ENCODE measurements around the gene C1GALT1. TPM values are rescaled to one million over a fixed set of nuclear protein-coding genes. Genes with fewer than 3 reads are reported as not detected.
"Not testable (repeated sequence)": the region's sequence is repeated elsewhere in the genome, so short reads cannot be mapped to it uniquely, and the experiment has no call there.

The C1GALT1 gene
- total RNA-seq, 1 experiment from 2014 or later, result 97.0 TPM

GRCh38 chr7:7188091-7188490, 5.7 kb downstream of the C1GALT1 start:
- no peak overlapping the region for H3K27ac Mint-ChIP-seq (ENCODE audit: unreplicated experiment)
- intact Hi-C loops (cut with micrococcal nuclease; ENCODE audit: unreplicated experiment), result loop anchor here (10.0 kb wide), 2 partner anchors 327 to 377 kb away; partner anchors contain the start of gene MIOS
- CTCF ChIA-PET, result interaction anchor here (1.0 kb wide), 1 partner anchor 85 kb away, joined by 3 read pairs; no protein-coding TSS in a partner anchor

GRCh38 chr7:7188742-7189141, 6.4 kb downstream of the C1GALT1 start:
- H3K27ac Mint-ChIP-seq (ENCODE audit: unreplicated experiment), result no peak overlapping the region
- H3K4me3 Mint-ChIP-seq (ENCODE audit: low read depth, unreplicated experiment), result no peak overlapping the region
- intact Hi-C loops (cut with micrococcal nuclease; ENCODE audit: unreplicated experiment), result loop anchor here (10.0 kb wide), 2 partner anchors 326 to 376 kb away; partner anchors contain the start of gene MIOS
- BruUV-seq (replicated peaks), result no TSS peak
- H3K4me1 Mint-ChIP-seq (ENCODE audit: low read depth, unreplicated experiment), result peaks cover 12% of the 10 kb centered on the region
- H3K36me3 Mint-ChIP-seq (ENCODE audit: insufficient read depth, unreplicated experiment), result peaks cover 12% of the 10 kb centered on the region
- CTCF ChIA-PET, result no interaction called here
- H3K27me3 Mint-ChIP-seq (ENCODE audit: unreplicated experiment), result no peaks in the 10 kb centered on the region
- DNase-seq, result no peak
- no peak for TF ChIP-seq CTCF (IDR thresholded peaks at IDR 0.05; ENCODE audit: unreplicated experiment)
- H3K9me3 Mint-ChIP-seq (ENCODE audit: low read depth, unreplicated experiment), result peaks cover 4% of the 10 kb centered on the region

More at GRCh38 chr7:7188091-7188490, 5.7 kb downstream of the C1GALT1 start:
- Mint-ChIP-seq H3K9me3 (ENCODE audit: low read depth, unreplicated experiment) (peaks cover 3% of the 10 kb centered on the region), H3K36me3 (ENCODE audit: insufficient read depth, unreplicated experiment) (peaks cover 18% of the 10 kb centered on the region), H3K4me1 (ENCODE audit: low read depth, unreplicated experiment) (peaks cover 12% of the 10 kb centered on the region), H3K4me3 (ENCODE audit: low read depth, unreplicated experiment) (no peak overlapping the region), H3K27me3 (ENCODE audit: unreplicated experiment) (no peaks in the 10 kb centered on the region)
- no peak for DNase-seq
- TF ChIP-seq CTCF (IDR thresholded peaks at IDR 0.05; ENCODE audit: unreplicated experiment), result no peak
- no TSS peak for BruUV-seq (replicated peaks)

DNA sequence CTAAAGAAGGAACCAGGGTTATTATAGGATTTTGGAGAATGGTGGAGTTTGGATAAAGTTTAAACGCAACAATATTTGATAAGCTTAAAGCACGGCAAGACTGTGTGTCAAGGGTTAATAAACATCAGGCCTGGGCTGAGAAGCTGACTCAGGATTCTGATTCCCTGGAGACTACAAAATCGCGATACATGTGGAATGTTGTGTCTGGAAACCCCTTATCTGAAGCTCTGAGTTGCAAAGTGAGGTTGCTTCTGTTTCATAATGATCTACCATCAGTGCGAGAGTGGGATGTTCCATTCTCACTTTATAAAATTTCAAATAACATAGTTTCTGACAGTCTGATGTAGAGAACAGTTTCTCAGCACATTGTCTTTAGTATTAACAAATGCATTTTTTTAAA, 7.8 kb downstream of the C1GALT1 start:
- peaks cover 4% of the 10 kb centered on the region for H3K9me3 Mint-ChIP-seq (ENCODE audit: low read depth, unreplicated experiment)
- TF ChIP-seq CTCF (IDR thresholded peaks at IDR 0.05; ENCODE audit: unreplicated experiment), result no peak
- CTCF ChIA-PET, result interaction anchor here (0.7 kb wide), 1 partner anchor 109 kb away, joined by 3 read pairs; no protein-coding TSS in a partner anchor
- no peaks in the 10 kb centered on the region for H3K27me3 Mint-ChIP-seq (ENCODE audit: unreplicated experiment)
- no peaks in the 10 kb centered on the region for H3K36me3 Mint-ChIP-seq (ENCODE audit: insufficient read depth, unreplicated experiment)
- peaks cover 13% of the 10 kb centered on the region for H3K4me1 Mint-ChIP-seq (ENCODE audit: low read depth, unreplicated experiment)
- H3K27ac Mint-ChIP-seq (ENCODE audit: unreplicated experiment), result no peak overlapping the region
- H3K4me3 Mint-ChIP-seq (ENCODE audit: low read depth, unreplicated experiment), result no peak overlapping the region
- intact Hi-C loops (cut with micrococcal nuclease; ENCODE audit: unreplicated experiment), result no loop called here
- no TSS peak for BruUV-seq (replicated peaks)
- DNase-seq, result no peak

DNA sequence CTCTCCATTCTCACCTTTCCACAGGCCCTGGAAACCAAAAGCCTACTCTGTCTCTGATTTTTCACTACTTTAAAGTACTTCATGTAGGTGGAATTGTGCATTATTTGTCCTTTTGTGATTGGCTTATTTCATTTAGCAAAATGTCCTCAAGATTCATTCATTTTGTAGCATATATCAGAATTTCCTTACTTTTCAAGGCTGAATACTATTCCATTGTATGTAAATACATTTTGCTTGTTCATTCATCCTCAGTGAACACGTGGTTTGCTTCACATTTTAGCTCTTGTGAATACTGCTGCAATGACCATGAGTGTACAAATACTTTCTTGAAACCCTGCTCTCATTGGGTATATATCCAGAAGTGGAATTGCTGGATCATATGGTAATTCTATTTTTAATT, 8.8 kb downstream of the C1GALT1 start:
- CTCF ChIA-PET, result no interaction called here
- Mint-ChIP-seq H3K4me3 (ENCODE audit: low read depth, unreplicated experiment) (no peak overlapping the region), H3K4me1 (ENCODE audit: low read depth, unreplicated experiment) (peaks cover 16% of the 10 kb centered on the region), H3K9me3 (ENCODE audit: low read depth, unreplicated experiment) (peaks cover 4% of the 10 kb centered on the region), H3K36me3 (ENCODE audit: insufficient read depth, unreplicated experiment) (no peaks in the 10 kb centered on the region), H3K27me3 (ENCODE audit: unreplicated experiment) (no peaks in the 10 kb centered on the region), H3K27ac (ENCODE audit: unreplicated experiment) (no peak overlapping the region)
- BruUV-seq (replicated peaks), result no TSS peak
- TF ChIP-seq CTCF (IDR thresholded peaks at IDR 0.05; ENCODE audit: unreplicated experiment), result no peak
- intact Hi-C loops (cut with micrococcal nuclease; ENCODE audit: unreplicated experiment), result no loop called here
- no peak for DNase-seq

DNA sequence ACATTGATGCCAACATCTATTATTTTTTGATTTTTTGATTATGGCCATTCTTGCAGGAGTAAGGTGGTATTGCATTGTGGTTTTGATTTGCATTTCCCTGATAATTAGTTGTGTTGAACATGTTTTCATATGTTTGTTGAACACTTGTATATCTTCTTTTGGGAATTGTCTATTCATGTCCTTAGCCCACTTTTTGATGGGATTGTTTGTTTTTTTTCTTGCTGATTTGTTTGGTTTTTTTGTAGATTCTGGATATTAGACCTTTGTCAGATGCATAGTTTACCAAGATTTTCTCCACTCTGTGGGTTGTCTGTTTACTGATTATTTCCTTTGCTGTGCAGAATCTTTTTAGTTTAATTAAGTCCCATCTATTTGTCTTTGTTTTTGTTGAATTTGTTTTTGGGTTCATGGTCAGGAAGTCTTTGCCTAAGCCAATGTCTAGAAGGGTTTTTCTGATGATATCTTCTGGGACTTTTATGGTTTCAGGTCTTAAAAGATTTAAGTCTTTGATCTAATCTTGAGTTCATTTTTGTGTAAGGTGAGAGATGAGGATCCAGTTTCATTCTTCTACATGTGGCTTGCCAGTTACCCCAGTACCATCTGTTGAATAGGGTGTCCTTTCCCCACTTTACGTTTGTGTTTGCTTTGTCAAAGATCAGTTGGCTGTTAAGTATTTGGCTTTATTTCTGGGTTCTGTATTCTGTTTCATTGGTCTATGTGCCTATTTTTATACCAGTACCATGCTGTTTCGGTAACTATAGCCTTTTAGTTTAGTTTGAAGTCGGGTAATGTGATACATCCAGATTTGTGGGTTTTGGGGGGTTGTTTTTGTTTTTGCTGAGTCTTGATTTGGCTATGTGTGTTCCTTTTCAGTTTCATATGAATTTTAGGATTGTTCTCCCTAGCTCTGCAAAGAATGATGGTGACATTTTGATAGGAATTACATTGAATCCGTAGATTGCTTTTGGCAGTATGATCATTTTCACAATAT, 10.7 kb downstream of the C1GALT1 start:
- H3K4me3 Mint-ChIP-seq (ENCODE audit: low read depth, unreplicated experiment); DNase-seq; H3K27me3 Mint-ChIP-seq (ENCODE audit: unreplicated experiment); H3K27ac Mint-ChIP-seq (ENCODE audit: unreplicated experiment); intact Hi-C loops (cut with micrococcal nuclease; ENCODE audit: unreplicated experiment); H3K9me3 Mint-ChIP-seq (ENCODE audit: low read depth, unreplicated experiment); CTCF ChIA-PET; BruUV-seq (replicated peaks); H3K36me3 Mint-ChIP-seq (ENCODE audit: insufficient read depth, unreplicated experiment): not testable (repeated sequence)
- H3K4me1 Mint-ChIP-seq (ENCODE audit: low read depth, unreplicated experiment), result peaks cover 16% of the 10 kb centered on the region

GRCh38 chr7:7199592-7199991, 17.2 kb downstream of the C1GALT1 start:
- H3K9me3 Mint-ChIP-seq (ENCODE audit: low read depth, unreplicated experiment); intact Hi-C loops (cut with micrococcal nuclease; ENCODE audit: unreplicated experiment); CTCF ChIA-PET; DNase-seq; BruUV-seq (replicated peaks); H3K36me3 Mint-ChIP-seq (ENCODE audit: insufficient read depth, unreplicated experiment); H3K27me3 Mint-ChIP-seq (ENCODE audit: unreplicated experiment); H3K27ac Mint-ChIP-seq (ENCODE audit: unreplicated experiment); H3K4me3 Mint-ChIP-seq (ENCODE audit: low read depth, unreplicated experiment): not testable (repeated sequence)
- peaks cover 50% of the 10 kb centered on the region for H3K4me1 Mint-ChIP-seq (ENCODE audit: low read depth, unreplicated experiment)

Measured in Calu3 (cell line).